GM12873 (cell line): ENCODE data around the gene EMC8.
A peak's percentile ranks its signal among the peaks of the same experiment; 100 is the strongest.

Experiments used
- TF ChIP-seq, protein P1 (sequence below): IDR thresholded peaks from 2 replicates; pipeline ENCODE4 v1.5.1; 2012; ENCODE audit warnings: low read depth, mild to moderate bottlenecking, moderate library complexity, low read length, control low read depth; ENCODE audit not compliant: insufficient read depth; ENCODE audit errors: missing control alignments

The EMC8 gene

DNA sequence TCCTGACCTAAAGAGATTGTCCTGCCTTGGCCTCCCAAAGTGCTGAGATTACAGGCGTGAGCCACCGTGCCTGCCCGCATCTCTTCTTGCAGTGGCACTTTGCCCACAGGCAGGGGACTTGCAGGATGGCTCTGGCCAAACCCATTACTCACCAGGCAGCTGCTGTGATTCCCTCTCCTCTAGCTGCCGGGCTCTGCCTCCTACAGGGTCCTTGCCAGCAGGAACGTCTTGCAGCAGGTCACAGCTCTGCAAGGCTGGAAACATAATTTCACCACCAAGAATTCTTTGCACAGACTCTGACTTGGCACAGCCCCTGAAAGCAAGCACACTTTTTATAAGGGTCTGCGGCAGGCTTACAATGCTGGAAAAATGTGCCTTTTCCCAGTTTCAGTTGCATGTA lies 20.4 kb upstream of the EMC8 start:
- TF ChIP-seq, protein P1, sequence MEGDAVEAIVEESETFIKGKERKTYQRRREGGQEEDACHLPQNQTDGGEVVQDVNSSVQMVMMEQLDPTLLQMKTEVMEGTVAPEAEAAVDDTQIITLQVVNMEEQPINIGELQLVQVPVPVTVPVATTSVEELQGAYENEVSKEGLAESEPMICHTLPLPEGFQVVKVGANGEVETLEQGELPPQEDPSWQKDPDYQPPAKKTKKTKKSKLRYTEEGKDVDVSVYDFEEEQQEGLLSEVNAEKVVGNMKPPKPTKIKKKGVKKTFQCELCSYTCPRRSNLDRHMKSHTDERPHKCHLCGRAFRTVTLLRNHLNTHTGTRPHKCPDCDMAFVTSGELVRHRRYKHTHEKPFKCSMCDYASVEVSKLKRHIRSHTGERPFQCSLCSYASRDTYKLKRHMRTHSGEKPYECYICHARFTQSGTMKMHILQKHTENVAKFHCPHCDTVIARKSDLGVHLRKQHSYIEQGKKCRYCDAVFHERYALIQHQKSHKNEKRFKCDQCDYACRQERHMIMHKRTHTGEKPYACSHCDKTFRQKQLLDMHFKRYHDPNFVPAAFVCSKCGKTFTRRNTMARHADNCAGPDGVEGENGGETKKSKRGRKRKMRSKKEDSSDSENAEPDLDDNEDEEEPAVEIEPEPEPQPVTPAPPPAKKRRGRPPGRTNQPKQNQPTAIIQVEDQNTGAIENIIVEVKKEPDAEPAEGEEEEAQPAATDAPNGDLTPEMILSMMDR, result no peak

DNA sequence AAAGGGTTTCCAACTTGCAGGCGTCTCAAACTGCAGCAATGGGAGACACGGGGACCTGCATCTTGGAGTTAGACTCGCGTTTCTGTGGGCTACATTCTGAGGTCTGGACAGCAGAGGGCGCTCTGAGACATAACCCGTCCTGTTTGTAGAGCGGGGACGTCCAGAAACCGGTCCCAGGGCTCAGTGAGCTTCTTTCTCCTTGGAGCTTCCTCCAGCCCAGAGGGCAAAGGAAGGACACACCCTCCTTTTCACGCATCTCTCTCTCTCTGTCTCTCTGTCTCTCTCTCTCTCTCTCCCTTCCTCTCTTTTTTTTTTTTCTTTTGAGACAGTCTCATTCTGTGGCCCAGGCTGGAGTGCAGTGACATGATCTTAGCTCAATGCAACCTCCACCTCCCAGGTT lies 19.9 kb upstream of the EMC8 start:
- TF ChIP-seq, protein P1, result peak; percentile 87

DNA sequence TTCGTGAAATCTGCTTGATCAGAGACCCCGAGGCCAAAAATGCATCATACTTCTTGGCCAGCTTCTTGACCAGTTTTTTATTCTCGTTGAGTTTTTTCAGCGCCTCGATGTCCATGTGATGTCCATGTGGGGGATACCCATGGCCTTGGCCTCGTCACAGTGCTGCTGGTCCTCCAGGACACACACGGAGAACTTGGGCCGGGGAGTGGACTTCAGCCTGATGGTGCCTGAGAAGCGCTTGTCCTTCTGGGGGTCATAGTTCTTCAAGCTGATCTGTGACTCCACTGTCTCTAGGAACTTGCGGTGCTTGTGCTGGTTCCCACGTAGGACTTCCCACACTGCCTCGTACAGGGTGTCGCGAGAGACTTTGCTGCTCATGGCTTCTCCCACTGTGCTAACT lies 16.8 kb upstream of the EMC8 start:
- TF ChIP-seq, protein P1, result no peak

DNA sequence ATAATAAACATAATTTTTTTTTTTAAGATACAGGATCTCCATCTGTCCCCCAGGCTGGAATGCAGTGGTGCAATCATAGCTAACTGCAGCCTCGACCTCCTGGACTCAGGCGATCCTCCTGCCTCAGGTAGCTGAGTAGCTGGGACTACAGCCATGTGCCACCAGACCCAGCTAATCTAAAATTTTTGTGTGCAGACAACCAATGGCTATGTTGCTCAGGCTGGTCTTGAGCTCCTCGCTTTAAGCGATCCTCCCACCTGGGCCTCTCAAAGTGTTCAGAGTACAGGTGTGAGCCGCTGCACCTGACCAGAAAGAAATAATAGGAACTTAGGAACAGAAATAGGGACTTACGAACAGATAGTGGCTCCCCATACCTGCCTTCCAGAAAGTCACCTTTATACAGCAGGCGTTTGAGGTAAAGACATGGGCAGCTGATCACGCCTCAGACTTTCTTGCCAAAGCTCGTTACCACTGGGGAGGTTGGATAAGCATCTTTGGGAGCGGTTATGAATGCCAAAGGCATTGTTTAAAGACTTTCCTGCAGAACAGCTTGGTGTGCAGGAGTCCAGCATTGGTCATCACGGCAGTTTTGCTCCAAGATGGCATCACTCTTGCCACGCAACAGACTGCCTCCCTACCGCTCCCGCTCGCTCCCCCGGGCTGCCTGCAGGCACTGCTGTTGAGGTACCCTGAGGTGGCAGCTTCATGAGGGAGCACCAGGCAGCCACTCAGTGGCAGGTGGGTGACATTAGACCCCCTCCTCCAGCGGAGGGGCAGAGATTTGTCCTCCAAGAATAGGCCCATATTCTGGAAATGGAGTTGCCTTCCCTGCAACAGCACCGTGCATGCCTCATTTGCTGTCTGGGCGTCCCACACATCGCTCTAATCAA lies 13.7 kb upstream of the EMC8 start:
- TF ChIP-seq, protein P1, result no peak

DNA sequence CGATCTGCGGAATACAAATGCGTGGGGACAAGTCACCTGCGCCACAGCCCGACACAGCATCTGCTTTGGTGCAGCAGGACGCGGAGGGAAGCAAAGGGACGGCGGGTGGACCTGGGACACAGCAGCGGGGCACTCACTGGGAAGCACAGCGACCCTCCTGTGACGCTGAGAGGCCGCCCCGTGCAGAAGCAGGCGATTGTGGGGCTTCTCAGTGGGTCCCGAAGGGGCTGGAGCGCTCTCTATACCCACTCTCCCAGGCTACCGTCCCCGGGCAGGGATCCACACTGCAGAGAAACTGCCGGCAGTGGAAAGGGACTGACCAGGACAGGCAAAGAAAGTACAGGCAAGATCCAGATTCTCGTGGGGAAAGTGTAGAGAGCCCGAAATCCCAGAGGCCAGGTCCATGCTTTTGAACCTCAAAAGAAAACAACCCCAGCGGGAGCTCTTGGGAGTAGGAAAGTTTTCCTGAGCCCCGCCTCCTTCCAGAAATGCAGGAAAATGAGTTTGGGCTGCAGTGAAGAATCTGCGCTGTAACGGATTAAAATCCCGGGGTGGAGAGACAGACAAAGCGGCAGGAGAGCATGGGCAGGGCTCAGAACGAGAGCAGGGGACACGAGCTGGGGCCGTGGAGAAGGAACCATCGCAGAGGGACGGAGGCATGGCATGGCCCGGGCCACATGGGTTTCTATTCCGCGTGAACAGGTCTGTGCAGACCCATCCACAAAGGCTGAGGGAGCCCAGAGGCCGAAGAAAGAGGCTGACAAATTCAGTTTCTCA lies 12.9 kb upstream of the EMC8 start:
- TF ChIP-seq, protein P1, result no peak

DNA sequence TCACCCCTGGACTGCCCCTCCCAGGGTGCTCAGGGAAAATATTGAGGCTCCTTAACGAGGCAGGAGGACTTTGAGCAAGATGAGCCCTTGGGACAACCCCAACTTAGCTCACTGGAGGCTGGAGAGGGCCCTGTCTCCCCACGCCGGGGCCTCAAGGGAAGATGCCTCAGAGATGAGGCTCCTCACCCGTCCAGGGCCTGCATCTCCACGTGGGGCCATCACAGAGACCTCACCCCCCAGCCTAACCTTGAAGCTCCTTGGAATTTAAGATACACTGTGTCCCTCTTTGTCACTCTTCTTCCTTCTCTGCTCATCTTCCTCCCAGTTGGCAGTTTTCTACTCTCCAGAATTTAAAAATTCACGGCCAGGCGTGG lies 11.4 kb upstream of the EMC8 start:
- TF ChIP-seq, protein P1, result no peak

DNA sequence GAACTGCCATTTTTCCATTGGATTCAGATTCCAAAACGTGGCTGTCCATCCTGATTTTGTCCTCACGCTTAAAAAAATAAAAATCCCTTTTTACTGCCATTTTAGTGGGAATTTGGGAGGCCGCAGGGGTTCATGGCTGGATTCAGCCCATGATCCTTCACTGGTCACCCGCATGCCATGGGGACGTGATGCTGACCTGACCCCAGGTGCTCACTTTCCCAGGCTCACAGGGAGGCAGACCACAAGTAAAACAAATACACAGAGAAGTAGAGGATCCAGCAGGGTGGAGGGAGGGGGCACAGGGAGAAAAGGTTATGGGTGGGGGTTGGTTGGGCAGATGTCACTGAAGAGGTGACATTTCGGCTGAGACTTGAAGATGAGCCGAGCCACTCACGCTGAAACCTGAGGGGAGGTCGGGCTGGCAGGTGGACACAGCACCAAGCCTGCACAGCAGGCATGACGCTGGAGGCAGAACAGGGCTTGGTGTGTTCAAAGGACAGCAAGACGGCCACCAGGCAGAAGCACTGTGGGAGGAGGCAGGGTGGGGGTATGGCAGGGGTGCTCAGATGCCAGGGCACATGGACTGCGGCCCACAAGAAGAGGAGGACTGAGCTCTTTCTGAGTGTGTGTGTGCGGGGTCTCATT lies 10.9 kb upstream of the EMC8 start:
- TF ChIP-seq, protein P1, result no peak
